ENCODE results near the gene RELT. TPM values are rescaled to one million over a fixed set of nuclear protein-coding genes. Genes with fewer than 3 reads are reported as not detected.

RELT gene
- total and polyA plus RNA-seq, 2 of the 13 experiments (the other 11 are each of a cell fraction or from before 2014, with no cell fraction given), result 2.5 to 4.7 TPM

DNA sequence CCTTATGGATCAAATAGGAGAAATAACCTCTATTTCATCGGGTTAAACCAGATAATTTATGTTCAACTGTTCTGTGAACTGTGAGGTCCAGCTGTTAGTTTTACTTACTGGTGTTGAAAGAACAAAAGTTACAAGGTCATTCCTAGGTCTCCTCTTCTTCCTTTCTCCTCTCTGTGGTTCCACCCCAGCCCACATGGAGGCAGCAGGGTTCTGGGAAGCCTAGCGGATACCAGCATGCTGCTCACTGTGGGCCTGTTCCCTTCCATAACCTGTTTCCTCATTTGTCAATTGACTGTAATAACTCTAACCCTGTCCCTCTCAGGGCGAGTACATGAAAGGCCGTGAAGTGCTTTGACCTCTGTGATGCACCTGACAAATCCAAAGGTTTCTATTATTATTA, 27.8 kb downstream of the RELT start (continued):
- TF ChIP-seq ZIK1 (CRISPR knock-in tag; IDR thresholded peaks at IDR 0.05; ENCODE audit: borderline replicate concordance, low read depth) (no peak), ZNF879 (CRISPR knock-in tag; IDR thresholded peaks at IDR 0.05) (no peak), HMG20A (CRISPR knock-in tag; IDR thresholded peaks at IDR 0.05; ENCODE audit: borderline replicate concordance) (no peak), ZFP41 (CRISPR knock-in tag; IDR thresholded peaks at IDR 0.05; ENCODE audit: borderline replicate concordance) (no peak), SRSF9 (IDR thresholded peaks at IDR 0.05; ENCODE audit: borderline replicate concordance, insufficient read depth, low read depth, low read length, poor library complexity, severe bottlenecking) (no peak), NFYB (CRISPR knock-in tag; IDR thresholded peaks at IDR 0.05) (no peak), BORCS8-MEF2B (CRISPR knock-in tag; IDR thresholded peaks at IDR 0.05) (no peak), TOE1 (CRISPR knock-in tag; IDR thresholded peaks at IDR 0.05) (no peak), JDP2 (CRISPR knock-in tag; IDR thresholded peaks at IDR 0.05; ENCODE audit: borderline replicate concordance) (no peak), ZNF75D (CRISPR knock-in tag; IDR thresholded peaks at IDR 0.05; ENCODE audit: borderline replicate concordance) (no peak), NFE2 (CRISPR knock-in tag; IDR thresholded peaks at IDR 0.05) (no peak), SIN3A (IDR thresholded peaks at IDR 0.05; ENCODE audit: borderline replicate concordance, low read depth, low read length) (no peak), SKI (IDR thresholded peaks at IDR 0.05; ENCODE audit: partially characterized antibody) (no peak), CBX2 (IDR thresholded peaks at IDR 0.05; ENCODE audit: low read depth, low read length) (no peak), CBX2 (CRISPR knock-in tag; IDR thresholded peaks at IDR 0.05; ENCODE audit: low read depth) (no peak)
- TF ChIP-seq, protein P1, sequence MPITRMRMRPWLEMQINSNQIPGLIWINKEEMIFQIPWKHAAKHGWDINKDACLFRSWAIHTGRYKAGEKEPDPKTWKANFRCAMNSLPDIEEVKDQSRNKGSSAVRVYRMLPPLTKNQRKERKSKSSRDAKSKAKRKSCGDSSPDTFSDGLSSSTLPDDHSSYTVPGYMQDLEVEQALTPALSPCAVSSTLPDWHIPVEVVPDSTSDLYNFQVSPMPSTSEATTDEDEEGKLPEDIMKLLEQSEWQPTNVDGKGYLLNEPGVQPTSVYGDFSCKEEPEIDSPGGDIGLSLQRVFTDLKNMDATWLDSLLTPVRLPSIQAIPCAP (CRISPR knock-in tag; IDR thresholded peaks at IDR 0.05; ENCODE audit: low read depth), result no peak
- TF ChIP-seq, protein P2, sequence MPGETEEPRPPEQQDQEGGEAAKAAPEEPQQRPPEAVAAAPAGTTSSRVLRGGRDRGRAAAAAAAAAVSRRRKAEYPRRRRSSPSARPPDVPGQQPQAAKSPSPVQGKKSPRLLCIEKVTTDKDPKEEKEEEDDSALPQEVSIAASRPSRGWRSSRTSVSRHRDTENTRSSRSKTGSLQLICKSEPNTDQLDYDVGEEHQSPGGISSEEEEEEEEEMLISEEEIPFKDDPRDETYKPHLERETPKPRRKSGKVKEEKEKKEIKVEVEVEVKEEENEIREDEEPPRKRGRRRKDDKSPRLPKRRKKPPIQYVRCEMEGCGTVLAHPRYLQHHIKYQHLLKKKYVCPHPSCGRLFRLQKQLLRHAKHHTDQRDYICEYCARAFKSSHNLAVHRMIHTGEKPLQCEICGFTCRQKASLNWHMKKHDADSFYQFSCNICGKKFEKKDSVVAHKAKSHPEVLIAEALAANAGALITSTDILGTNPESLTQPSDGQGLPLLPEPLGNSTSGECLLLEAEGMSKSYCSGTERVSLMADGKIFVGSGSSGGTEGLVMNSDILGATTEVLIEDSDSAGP (CRISPR knock-in tag; IDR thresholded peaks at IDR 0.05; ENCODE audit: borderline replicate concordance), result no peak
- TF ChIP-seq, protein P3, sequence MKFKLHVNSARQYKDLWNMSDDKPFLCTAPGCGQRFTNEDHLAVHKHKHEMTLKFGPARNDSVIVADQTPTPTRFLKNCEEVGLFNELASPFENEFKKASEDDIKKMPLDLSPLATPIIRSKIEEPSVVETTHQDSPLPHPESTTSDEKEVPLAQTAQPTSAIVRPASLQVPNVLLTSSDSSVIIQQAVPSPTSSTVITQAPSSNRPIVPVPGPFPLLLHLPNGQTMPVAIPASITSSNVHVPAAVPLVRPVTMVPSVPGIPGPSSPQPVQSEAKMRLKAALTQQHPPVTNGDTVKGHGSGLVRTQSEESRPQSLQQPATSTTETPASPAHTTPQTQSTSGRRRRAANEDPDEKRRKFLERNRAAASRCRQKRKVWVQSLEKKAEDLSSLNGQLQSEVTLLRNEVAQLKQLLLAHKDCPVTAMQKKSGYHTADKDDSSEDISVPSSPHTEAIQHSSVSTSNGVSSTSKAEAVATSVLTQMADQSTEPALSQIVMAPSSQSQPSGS (CRISPR knock-in tag; IDR thresholded peaks at IDR 0.05), result no peak
- TF ChIP-seq, protein P4, sequence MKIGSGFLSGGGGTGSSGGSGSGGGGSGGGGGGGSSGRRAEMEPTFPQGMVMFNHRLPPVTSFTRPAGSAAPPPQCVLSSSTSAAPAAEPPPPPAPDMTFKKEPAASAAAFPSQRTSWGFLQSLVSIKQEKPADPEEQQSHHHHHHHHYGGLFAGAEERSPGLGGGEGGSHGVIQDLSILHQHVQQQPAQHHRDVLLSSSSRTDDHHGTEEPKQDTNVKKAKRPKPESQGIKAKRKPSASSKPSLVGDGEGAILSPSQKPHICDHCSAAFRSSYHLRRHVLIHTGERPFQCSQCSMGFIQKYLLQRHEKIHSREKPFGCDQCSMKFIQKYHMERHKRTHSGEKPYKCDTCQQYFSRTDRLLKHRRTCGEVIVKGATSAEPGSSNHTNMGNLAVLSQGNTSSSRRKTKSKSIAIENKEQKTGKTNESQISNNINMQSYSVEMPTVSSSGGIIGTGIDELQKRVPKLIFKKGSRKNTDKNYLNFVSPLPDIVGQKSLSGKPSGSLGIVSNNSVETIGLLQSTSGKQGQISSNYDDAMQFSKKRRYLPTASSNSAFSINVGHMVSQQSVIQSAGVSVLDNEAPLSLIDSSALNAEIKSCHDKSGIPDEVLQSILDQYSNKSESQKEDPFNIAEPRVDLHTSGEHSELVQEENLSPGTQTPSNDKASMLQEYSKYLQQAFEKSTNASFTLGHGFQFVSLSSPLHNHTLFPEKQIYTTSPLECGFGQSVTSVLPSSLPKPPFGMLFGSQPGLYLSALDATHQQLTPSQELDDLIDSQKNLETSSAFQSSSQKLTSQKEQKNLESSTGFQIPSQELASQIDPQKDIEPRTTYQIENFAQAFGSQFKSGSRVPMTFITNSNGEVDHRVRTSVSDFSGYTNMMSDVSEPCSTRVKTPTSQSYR (CRISPR knock-in tag; IDR thresholded peaks at IDR 0.05; ENCODE audit: borderline replicate concordance), result no peak
- TF ChIP-seq, protein P5, sequence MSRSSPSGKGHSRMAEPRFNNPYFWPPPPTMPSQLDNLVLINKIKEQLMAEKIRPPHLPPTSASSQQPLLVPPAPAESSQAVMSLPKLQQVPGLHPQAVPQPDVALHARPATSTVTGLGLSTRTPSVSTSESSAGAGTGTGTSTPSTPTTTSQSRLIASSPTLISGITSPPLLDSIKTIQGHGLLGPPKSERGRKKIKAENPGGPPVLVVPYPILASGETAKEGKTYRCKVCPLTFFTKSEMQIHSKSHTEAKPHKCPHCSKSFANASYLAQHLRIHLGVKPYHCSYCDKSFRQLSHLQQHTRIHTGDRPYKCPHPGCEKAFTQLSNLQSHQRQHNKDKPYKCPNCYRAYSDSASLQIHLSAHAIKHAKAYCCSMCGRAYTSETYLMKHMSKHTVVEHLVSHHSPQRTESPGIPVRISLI (CRISPR knock-in tag; IDR thresholded peaks at IDR 0.05; ENCODE audit: borderline replicate concordance), result no peak
